H1 (cell line): ENCODE results near the gene CR2. TPM values are rescaled to one million over a fixed set of nuclear protein-coding genes. Genes with fewer than 3 reads are reported as not detected.

Source experiments
- CTCF ChIA-PET: fragments of 300-600 bp; sonication (Branson Sonifier 250); formaldehyde crosslinking; loops from one replicate; lab custom pipeline; 2021; ENCODE audit not compliant: partially characterized antibody; lab: Charles Lee
- POLR2A ChIA-PET: fragments of 300-600 bp; sonication (Branson Sonifier 250); formaldehyde crosslinking; loops from one replicate; lab custom pipeline; 2021; ENCODE audit warnings: inconsistent platforms; ENCODE audit not compliant: partially characterized antibody; lab: Charles Lee
- DNase-seq, 2 experiments: peaks; one replicate each; pipeline versions ENCODE4 v3.0.0 to v3.0.0-alpha.2; 2010 to 2022; ENCODE audit warnings: low spot score in 2 of 2, low read depth in 1 of 2, mixed read lengths in 1 of 2
- FAIRE-seq: peaks from 2 replicates; lab custom pipeline; 2011; peaks lifted over from hg19 to GRCh38; lab: Jason Lieb, UNC
- H2AFZ ChIP-seq: 2 replicates; pipeline ENCODE4 v1.8.1; 2012; ENCODE audit warnings: low read length, inconsistent platforms
- H2AK5ac ChIP-seq: 2 replicates; pipeline ENCODE4 v1.6.1; 2013; ENCODE audit warnings: low read depth, low read length
- H2BK120ac ChIP-seq: replicated peaks from 2 replicates; pipeline ENCODE3; 2013; ENCODE audit warnings: low read depth, low read length, inconsistent platforms
- H2BK12ac ChIP-seq: 2 replicates; pipeline ENCODE4 v1.6.1; 2013; ENCODE audit warnings: low read depth, low read length
- H2BK15ac ChIP-seq: 2 replicates; pipeline ENCODE4 v1.6.1; 2013; ENCODE audit warnings: low read length
- H2BK20ac ChIP-seq: 2 replicates; pipeline ENCODE4 v1.6.1; 2013; ENCODE audit warnings: low read length
- H2BK5ac ChIP-seq: 2 replicates; pipeline ENCODE4 v1.6.1; 2013; ENCODE audit warnings: low read depth, low read length
- H3K14ac ChIP-seq: 2 replicates; pipeline ENCODE4 v1.6.1; 2013; ENCODE audit warnings: inconsistent platforms; ENCODE audit not compliant: insufficient read length
- H3K18ac ChIP-seq: 2 replicates; pipeline ENCODE4 v1.6.1; 2013; ENCODE audit warnings: low read length; ENCODE audit errors: extremely low read depth
- H3K23ac ChIP-seq: 2 replicates; pipeline ENCODE4 v1.6.1; 2013; ENCODE audit warnings: inconsistent platforms; ENCODE audit not compliant: insufficient read length
- H3K23me2 ChIP-seq: 2 replicates; pipeline ENCODE4 v1.6.1; 2013; ENCODE audit warnings: low read depth, low read length
- H3K27ac ChIP-seq: 2 replicates; pipeline ENCODE4 v1.6.1; 2011; ENCODE audit warnings: low read depth, low read length, inconsistent platforms
- H3K27me3 ChIP-seq, 4 experiments: replicated peaks in 1 of 4; 1 replicate in 1 of 4; 2 replicates in 3 of 4; pipeline versions ENCODE4 v1.6.1 to v1.8.1; 2011 to 2013; ENCODE audit warnings: low read length in 3 of 4, mild to moderate bottlenecking in 3 of 4, inconsistent platforms in 2 of 4, mixed read lengths in 2 of 4, moderate library complexity in 1 of 4; ENCODE audit not compliant: control insufficient read depth in 3 of 4, insufficient read depth in 3 of 4; ENCODE audit errors: extremely low read depth in 1 of 4
- H3K36me3 ChIP-seq, 4 experiments: 2 replicates each; pipeline versions ENCODE4 v1.6.1 to v1.8.1; 2011 to 2013; ENCODE audit warnings: mild to moderate bottlenecking in 4 of 4, low read length in 3 of 4, moderate library complexity in 2 of 4, control low read depth in 1 of 4, inconsistent platforms in 1 of 4; ENCODE audit not compliant: insufficient read depth in 4 of 4, control insufficient read depth in 2 of 4
- H3K4ac ChIP-seq: replicated peaks from 2 replicates; pipeline ENCODE3; 2013; ENCODE audit warnings: low read length, low read depth, mixed read lengths, inconsistent platforms; ENCODE audit not compliant: insufficient read length
- H3K4me1 ChIP-seq, 4 experiments: replicated peaks in 1 of 4; 1 replicate in 1 of 4; 2 replicates in 3 of 4; pipeline versions ENCODE4 v1.6.1 to v1.8.1; 2011 to 2013; ENCODE audit warnings: low read length in 3 of 4, inconsistent platforms in 2 of 4, mixed read lengths in 1 of 4; ENCODE audit not compliant: insufficient read depth in 4 of 4, control insufficient read depth in 3 of 4
- H3K4me2 ChIP-seq, 2 experiments: 2 replicates each; pipeline versions ENCODE4 v1.6.1 to v1.8.1; 2011 to 2013; ENCODE audit warnings: low read depth in 2 of 2, low read length in 2 of 2, control low read depth in 1 of 2, inconsistent platforms in 1 of 2, mild to moderate bottlenecking in 1 of 2; ENCODE audit not compliant: insufficient read depth in 1 of 2
- H3K4me3 ChIP-seq, 4 experiments: fragments of 200-600, 300-600 bp in 1 of 4; sonication (generic), shearing (Covaris generic), sonication (Bioruptor Twin) in 1 of 4; 2 replicates each; pipeline versions ENCODE4 v1.5.1 to v1.8.1; 2011 to 2016; ENCODE audit warnings: low read length in 4 of 4, low read depth in 3 of 4, control low read depth in 2 of 4, inconsistent platforms in 2 of 4, mild to moderate bottlenecking in 2 of 4, mixed read lengths in 1 of 4, moderate library complexity in 1 of 4; ENCODE audit not compliant: insufficient read depth in 2 of 4; ENCODE audit errors: extremely low read depth in 1 of 4
- H3K56ac ChIP-seq: replicated peaks from 2 replicates; pipeline ENCODE3; 2013; ENCODE audit warnings: low read depth, mild to moderate bottlenecking, mixed read lengths, low read length, inconsistent platforms; ENCODE audit not compliant: insufficient read length
- H3K79me1 ChIP-seq: 2 replicates; pipeline ENCODE4 v1.6.1; 2013; ENCODE audit warnings: low read depth, low read length, control low read depth
- H3K79me2 ChIP-seq, 2 experiments: 2 replicates each; pipeline versions ENCODE4 v1.6.1 to v1.8.1; 2012 to 2013; ENCODE audit warnings: low read length in 2 of 2, mild to moderate bottlenecking in 2 of 2, inconsistent platforms in 1 of 2; ENCODE audit not compliant: insufficient read depth in 2 of 2, control insufficient read depth in 1 of 2
- H3K9ac ChIP-seq, 4 experiments: replicated peaks in 1 of 4; 1 replicate in 1 of 4; 2 replicates in 3 of 4; pipeline versions ENCODE4 v1.6.1 to v1.8.1; 2011 to 2013; ENCODE audit warnings: low read depth in 3 of 4, low read length in 3 of 4, control low read depth in 2 of 4, mild to moderate bottlenecking in 2 of 4, moderate library complexity in 2 of 4, inconsistent platforms in 1 of 4; ENCODE audit errors: extremely low read depth in 1 of 4
- H3K9me3 ChIP-seq, 2 experiments: 2 replicates each; pipeline versions ENCODE4 v1.6.1 to v1.8.1; 2012 to 2013; ENCODE audit warnings: mild to moderate bottlenecking in 2 of 2, moderate library complexity in 2 of 2, control low read depth in 1 of 2, inconsistent platforms in 1 of 2, low read depth in 1 of 2, low read length in 1 of 2, mixed read lengths in 1 of 2; ENCODE audit not compliant: insufficient read depth in 2 of 2
- H4K20me1 ChIP-seq, 2 experiments: replicated peaks in 1 of 2; 2 replicates each; pipeline versions ENCODE3 to v1.8.1; 2011 to 2013; ENCODE audit warnings: inconsistent platforms in 2 of 2, low read length in 2 of 2, mild to moderate bottlenecking in 1 of 2; ENCODE audit not compliant: insufficient read depth in 2 of 2, control insufficient read depth in 1 of 2
- H4K5ac ChIP-seq: 2 replicates; pipeline ENCODE4 v1.6.1; 2013; ENCODE audit warnings: low read length, low read depth, mixed read lengths, inconsistent platforms; ENCODE audit not compliant: insufficient read length
- H4K8ac ChIP-seq: 2 replicates; pipeline ENCODE4 v1.8.0; 2013; ENCODE audit warnings: mild to moderate bottlenecking, moderate library complexity, low read length, inconsistent platforms; ENCODE audit not compliant: insufficient read depth; ENCODE audit errors: extremely low read depth
- H4K91ac ChIP-seq: replicated peaks from 2 replicates; pipeline ENCODE3; 2013; ENCODE audit warnings: low read length, mixed read lengths, inconsistent platforms; ENCODE audit not compliant: insufficient read length
- CBX8 ChIP-seq: fragments of 300-800, 300-1000 bp; sonication (generic); IDR thresholded peaks from 2 replicates; pipeline ENCODE4 v1.7.1; 2016; ENCODE audit warnings: low read depth, low read length, borderline replicate concordance
- CHD2 ChIP-seq: IDR thresholded peaks from 2 replicates; pipeline ENCODE4 v1.6.1; 2012; ENCODE audit warnings: low read length, improper control_type of control experiment
- GABPA ChIP-seq: IDR thresholded peaks from 2 replicates; pipeline ENCODE4 v1.6.1; 2011; ENCODE audit warnings: mild to moderate bottlenecking, low read length, moderate library complexity, borderline replicate concordance; ENCODE audit not compliant: insufficient read depth
- JUN ChIP-seq: IDR thresholded peaks from 2 replicates; pipeline ENCODE4 v1.6.1; 2011; ENCODE audit warnings: low read depth, mild to moderate bottlenecking, improper control_type of control experiment, low read length
- PHF8 ChIP-seq: fragments of 200-600 bp; sonication (generic); conservative IDR thresholded peaks from 2 replicates; pipeline ENCODE4 v1.7.1; 2012; ENCODE audit warnings: low read depth, mild to moderate bottlenecking, inconsistent platforms, low read length, moderate library complexity
- RAD21 ChIP-seq, 2 experiments: IDR thresholded peaks in 1 of 2; conservative IDR thresholded peaks in 1 of 2; 2 replicates each; pipeline ENCODE4 v1.6.1; 2011; ENCODE audit warnings: low read depth in 2 of 2, low read length in 2 of 2, improper control_type of control experiment in 1 of 2, inconsistent platforms in 1 of 2, mild to moderate bottlenecking in 1 of 2, moderate library complexity in 1 of 2
- SUZ12 ChIP-seq: fragments of 200-600 bp; sonication (generic); IDR thresholded peaks from 2 replicates; pipeline ENCODE4 v1.6.1; 2012; ENCODE audit warnings: mild to moderate bottlenecking, inconsistent platforms, low read length, moderate library complexity, mixed read lengths
- YY1 ChIP-seq: IDR thresholded peaks from 2 replicates; pipeline ENCODE4 v1.6.1; 2011; ENCODE audit warnings: low read depth, mild to moderate bottlenecking, low read length
- WGBS, 2 experiments: shearing (Covaris generic) in 1 of 2; methylation state at CpG; one replicate each; pipeline versions ENCODE4 v1.1.6 to v1.1.7; 2013 to 2015; ENCODE audit warnings: low lambda C conversion rate in 2 of 2, mixed read lengths in 2 of 2, inconsistent platforms in 1 of 2, low coverage in 1 of 2, missing lambda C conversion rate in 1 of 2; ENCODE audit not compliant: insufficient replicate concordance in 2 of 2, insufficient coverage in 1 of 2, insufficient read length in 1 of 2; ENCODE audit errors: extremely low coverage in 1 of 2, missing lambda C conversion rate in 1 of 2; 5-methylcytosine and 5-hydroxymethylcytosine counted together
- long read RNA-seq, 2 experiments: library from RNA in 1 of 2; library from capped mRNA in 1 of 2; stranded (forward); transcript quantifications; one replicate each; pipeline ENCODE4 v2.0.0, GENCODE V29; 2021; ENCODE audit warnings: inconsistent platforms in 1 of 2
- polyA minus RNA-seq, 3 experiments: library from RNA; depleted of rRNA, polyadenylated mRNA; stranded (reverse); fragments of >200 nt; gene quantifications; 1 replicate in 2 of 3; 2 replicates in 1 of 3; pipeline ENCODE4 v1.2.3, GENCODE V29; 2011
- polyA plus RNA-seq, 7 experiments: library from polyadenylated mRNA; depleted of rRNA in 3 of 7; stranded (reverse) in 5 of 7; unstranded in 2 of 7; fragments of >200 nt in 5 of 7; fragments of 200-250 nt in 2 of 7; gene quantifications; 1 replicate in 5 of 7; 2 replicates in 1 of 7; 4 replicates in 1 of 7; pipeline versions ENCODE4 v1.2.1 to v1.2.3, GENCODE V29; 2011 to 2013; ENCODE audit warnings: missing spikeins in 2 of 7, mixed read lengths in 2 of 7
- total RNA-seq: library from RNA; stranded (reverse); fragmentation: NEBNext Ultra II Directional; extraction: Animal tissue kit (Norgen Biotek cat#: 25700); gene quantifications from 2 replicates; pipeline ENCODE4 v1.2.1, GENCODE V29; 2021

CR2 gene
- 3.0 and 4.1 TPM in 2 replicates for total RNA-seq
- 1.6 and 1.7 TPM in 2 replicates for polyA plus RNA-seq (2011; rRNA removed)
- polyA plus RNA-seq (2011; cell fraction: cytosol; rRNA removed): 2.2 TPM
- polyA plus RNA-seq (2011; cell fraction: nucleus; rRNA removed): 3.7 TPM
- polyA plus RNA-seq (2012, experiment 1 of 2): 2.0 to 4.0 TPM (median 2.9 TPM) in 4 replicates
- 0.16 TPM for polyA plus RNA-seq (2012, experiment 2 of 2)
- polyA plus RNA-seq (2013, experiment 1 of 2): 25.7 TPM
- polyA plus RNA-seq (2013, experiment 2 of 2): 4.3 TPM
- 2.9 and 4.3 TPM in 2 replicates for polyA minus RNA-seq (2011; rRNA and poly(A)+ RNA removed)
- polyA minus RNA-seq (2011; cell fraction: cytosol; rRNA and poly(A)+ RNA removed): 1.5 TPM
- 2.9 TPM for polyA minus RNA-seq (2011; cell fraction: nucleus; rRNA and poly(A)+ RNA removed)
- long read RNA-seq, experiment 1, partial matches to known transcripts: 1 of 1 reads
- long read RNA-seq, experiment 1, other reads (novel, unspliced or antisense): 0 of 1 reads
- long read RNA-seq, experiment 2, partial matches to known transcripts: 4 of 4 reads
- long read RNA-seq, experiment 2, other reads (novel, unspliced or antisense): 0 of 4 reads

GRCh38 chr1:207454046-207454964, at the start of gene CR2:
Gene CR2, plus strand, starts transcription at chr1:207454328. Its CDS starts 91 bp downstream, at chr1:207454419.
- Histone ChIP-seq H4K8ac (peak within 1 kb of the TSS; percentile 88; the same call in 1 of the 2 replicates), H3K9me3 (no peaks in the 10 kb centered on the region), H2BK120ac (no peak within 1 kb of the TSS), H3K79me2 (no peaks in the 10 kb centered on the region), H3K4ac (no peak within 1 kb of the TSS), H3K27me3 (peaks cover 2 to 30% (median 14%) of the 10 kb centered on the region in 4 experiments), H3K9ac (peak within 1 kb of the TSS in 2 of 4 experiments; percentile 14 to 40; a peak in 3 of 7 replicates), H2AK5ac (no peak within 1 kb of the TSS), H2BK15ac (no peak within 1 kb of the TSS), H3K27ac (no peak within 1 kb of the TSS), H3K4me1 (no peaks in the 10 kb centered on the region), H3K56ac (peak within 1 kb of the TSS; percentile 13), H3K36me3 (no peaks in the 10 kb centered on the region), H3K79me1 (no peaks in the 10 kb centered on the region), H2BK12ac (no peak within 1 kb of the TSS), H2AFZ (peak within 1 kb of the TSS; percentile 87), H2BK20ac (no peak within 1 kb of the TSS), H4K91ac (peak within 1 kb of the TSS; percentile 71), H3K23ac (no peak within 1 kb of the TSS), H3K4me2 (peak within 1 kb of the TSS; percentile 51 to 88), H3K18ac (peak within 1 kb of the TSS; percentile 84; the same call in 1 of the 2 replicates), H2BK5ac (peak within 1 kb of the TSS; percentile 55; the same call in 1 of the 2 replicates), H4K20me1 (no peaks in the 10 kb centered on the region), H4K5ac (no peak within 1 kb of the TSS), H3K4me3 (peak within 1 kb of the TSS; percentile 36 to 73 (median 66)), H3K14ac (no peak within 1 kb of the TSS), H3K23me2 (peaks cover 5% of the 10 kb centered on the region; the same call in 1 of the 2 replicates)
- peak; percentile 59 to 80 for DNase-seq
- WGBS, 2 experiments: 2% methylated on average over 51 of the region's 75 CpGs; no CpG with 5 or more reads in 1 of the 2 experiments
- no peak for FAIRE-seq
- ChIA-PET CTCF (interaction anchor here (0.8 to 2.1 kb wide), 17 partner anchors 8 to 244 kb away, joined by 3 to 8 read pairs (median 3); partner anchors contain the start of gene CR1), POLR2A (interaction anchor here (0.7 to 1.8 kb wide), 9 partner anchors 9 to 179 kb away, joined by 3 to 7 read pairs (median 4); partner anchors contain the start of gene CR1)
- TF ChIP-seq CHD2: no peak
- no peak for TF ChIP-seq YY1
- no peak for TF ChIP-seq GABPA
- peak; percentile 38 to 61; a peak in 3 of 4 replicates for TF ChIP-seq RAD21 (IDR thresholded peaks at IDR 0.05 in 1 of 2, conservative IDR thresholded peaks at IDR 0.05 in 1 of 2; ENCODE audit: low read depth in 2 of 2, low read length in 2 of 2)
- peak; percentile 45 for TF ChIP-seq PHF8
- TF ChIP-seq CBX8: no peak
- TF ChIP-seq JUN: no peak
- no peak for TF ChIP-seq SUZ12
